ENCODE data around the gene VCL.
"Not testable (repeated sequence)": the region's sequence is repeated elsewhere in the genome, so short reads cannot be mapped to it uniquely, and the experiment has no call there.

Gene VCL

GRCh38 chr10:74006269-74006668, 8.4 kb downstream of the VCL start:
- no peak for TF ChIP-seq CTCF (IDR thresholded peaks at IDR 0.05; ENCODE audit: low read depth, low read length)
- DNase-seq (ENCODE audit: low read depth, low spot score), result no peak
- in situ Hi-C loops (cut with HindIII; ENCODE audit: low sequenced_read_pairs), result no loop called here
- H3K4me3 ChIP-seq (ENCODE audit: low read depth, low read length), result no peak overlapping the region

- TF ChIP-seq CTCF (IDR thresholded peaks at IDR 0.05; ENCODE audit: low read depth, low read length), result no peak
Observed at GRCh38 chr10:74008212-74008731, 10.4 kb downstream of the VCL start.

GRCh38 chr10:74011017-74011416, 13.1 kb downstream of the VCL start:
- TF ChIP-seq CTCF (IDR thresholded peaks at IDR 0.05; ENCODE audit: low read depth, low read length), result no peak
- in situ Hi-C loops (cut with HindIII; ENCODE audit: low sequenced_read_pairs), result loop anchor here (10.0 kb wide), 1 partner anchor 46 kb away; no protein-coding TSS in a partner anchor
- DNase-seq (ENCODE audit: low read depth, low spot score), result no peak
- no peak overlapping the region for H3K4me3 ChIP-seq (ENCODE audit: low read depth, low read length)

More at GRCh38 chr10:74008212-74008731, 10.4 kb downstream of the VCL start:
- in situ Hi-C loops (cut with HindIII; ENCODE audit: low sequenced_read_pairs), result no loop called here
- peak; percentile 85 for DNase-seq (ENCODE audit: low read depth, low spot score)
- no peak overlapping the region for H3K4me3 ChIP-seq (ENCODE audit: low read depth, low read length)

GRCh38 chr10:74011770-74012169, 13.9 kb downstream of the VCL start:
- in situ Hi-C loops (cut with HindIII; ENCODE audit: low sequenced_read_pairs), result loop anchor here (10.0 kb wide), 1 partner anchor 47 kb away; no protein-coding TSS in a partner anchor
- peak; percentile 92 for DNase-seq (ENCODE audit: low read depth, low spot score)
- TF ChIP-seq CTCF (IDR thresholded peaks at IDR 0.05; ENCODE audit: low read depth, low read length), result no peak
- no peak overlapping the region for H3K4me3 ChIP-seq (ENCODE audit: low read depth, low read length)

GRCh38 chr10:74012480-74012879, 14.6 kb downstream of the VCL start:
- no peak for TF ChIP-seq CTCF (IDR thresholded peaks at IDR 0.05; ENCODE audit: low read depth, low read length)
- in situ Hi-C loops (cut with HindIII; ENCODE audit: low sequenced_read_pairs), result loop anchor here (10.0 kb wide), 1 partner anchor 48 kb away; no protein-coding TSS in a partner anchor
- DNase-seq (ENCODE audit: low read depth, low spot score), result no peak
- H3K4me3 ChIP-seq (ENCODE audit: low read depth, low read length), result no peak overlapping the region

- in situ Hi-C loops (cut with HindIII; ENCODE audit: low sequenced_read_pairs), result loop anchor here (10.0 kb wide), 1 partner anchor 48 kb away; no protein-coding TSS in a partner anchor
- DNase-seq (ENCODE audit: low read depth, low spot score), result no peak
- no peak overlapping the region for H3K4me3 ChIP-seq (ENCODE audit: low read depth, low read length)
- no peak for TF ChIP-seq CTCF (IDR thresholded peaks at IDR 0.05; ENCODE audit: low read depth, low read length)
Observed at GRCh38 chr10:74013004-74013403, 15.1 kb downstream of the VCL start.

GRCh38 chr10:74014574-74014973, 16.7 kb downstream of the VCL start:
- in situ Hi-C loops (cut with HindIII; ENCODE audit: low sequenced_read_pairs), result loop anchor here (10.0 kb wide), 1 partner anchor 50 kb away; no protein-coding TSS in a partner anchor
- not testable (repeated sequence) for DNase-seq (ENCODE audit: low read depth, low spot score); H3K4me3 ChIP-seq (ENCODE audit: low read depth, low read length)
